SW 1271 (cell line): ENCODE measurements around the gene PROZ.

Source experiments
- DNase-seq, 2 experiments: peaks; one replicate each; lab custom pipeline; 2025; lab: John Stamatoyannopoulos, UW

PROZ gene

GRCh38 chr13:113120300-113121182, 37.9 kb upstream of the PROZ start:
- no peak for DNase-seq

DNA sequence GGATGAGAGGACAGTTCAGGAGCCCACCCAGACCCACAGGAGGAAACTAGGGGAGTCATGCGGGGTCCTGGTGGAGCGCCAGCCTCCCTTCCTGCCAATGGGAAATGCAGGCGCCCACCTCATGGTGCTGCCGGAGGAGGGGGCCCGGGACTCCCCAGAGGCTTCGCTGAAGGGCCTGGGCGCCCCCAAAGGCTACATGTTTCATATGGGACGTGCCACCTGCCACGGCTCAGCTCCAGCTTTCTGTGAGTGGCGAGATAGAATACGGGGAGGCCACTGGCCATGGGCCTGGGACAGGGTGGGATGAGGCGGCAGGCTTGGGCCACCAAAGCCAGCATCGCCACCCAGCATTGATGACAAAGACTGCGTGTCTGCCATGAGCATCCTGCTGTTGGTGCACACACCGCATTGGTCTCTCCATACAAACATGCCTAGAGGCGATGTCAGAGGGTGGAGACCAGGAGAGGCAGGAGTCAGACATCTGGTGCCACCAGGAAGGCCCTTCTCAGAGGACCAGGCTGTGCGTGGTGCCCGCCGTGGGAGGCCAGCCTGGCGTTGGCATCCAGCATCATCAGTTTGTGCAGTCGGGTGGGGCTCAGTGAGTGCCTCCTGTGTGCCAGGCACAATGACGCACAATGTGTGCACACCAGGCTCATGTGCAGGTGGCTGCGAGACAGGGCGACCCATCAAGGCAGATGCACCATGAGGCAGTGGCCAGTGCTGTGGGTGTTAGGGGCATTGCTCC, 37.1 kb upstream of the PROZ start:
- DNase-seq = no peak

DNA sequence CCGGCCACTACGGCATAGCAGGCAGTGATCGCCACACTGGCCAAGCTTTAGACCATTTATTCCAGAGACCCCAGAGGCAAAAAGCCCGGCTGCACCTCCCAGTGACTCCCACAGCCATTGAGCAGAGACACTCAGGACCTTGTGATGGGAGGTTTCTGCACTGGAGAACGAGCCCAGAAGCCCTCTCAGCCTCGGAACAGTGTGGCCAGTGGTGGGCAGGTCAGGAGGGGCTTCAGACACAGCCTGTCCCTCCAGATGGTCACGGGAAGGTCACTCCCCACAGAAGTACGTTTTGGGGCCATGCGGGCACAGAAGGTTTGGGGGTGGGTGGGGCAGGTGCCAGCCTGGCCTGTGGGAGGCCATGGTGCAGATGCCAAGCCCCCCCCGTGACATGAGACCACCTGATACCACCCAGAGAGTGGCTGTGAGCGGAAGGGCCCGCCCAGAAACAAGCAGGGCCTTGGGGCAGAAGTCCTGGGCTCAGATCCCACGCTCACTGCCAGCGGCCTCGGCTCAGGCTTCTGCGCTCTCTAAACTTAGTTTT, 36.4 kb upstream of the PROZ start:
- no peak for DNase-seq

- DNase-seq = no peak
Observed at GRCh38 chr13:113122550-113123225, 35.8 kb upstream of the PROZ start, which contains the start of gene F10. F10 (plus strand) TSS chr13:113122799; CDS start chr13:113122856, 57 bp downstream.

GRCh38 chr13:113123226-113124201, 34.9 kb upstream of the PROZ start:
- no peak for DNase-seq

GRCh38 chr13:113124211-113124970, 34.1 kb upstream of the PROZ start:
- DNase-seq = no peak

GRCh38 chr13:113125506-113126264, 32.8 kb upstream of the PROZ start:
- DNase-seq = no peak

DNA sequence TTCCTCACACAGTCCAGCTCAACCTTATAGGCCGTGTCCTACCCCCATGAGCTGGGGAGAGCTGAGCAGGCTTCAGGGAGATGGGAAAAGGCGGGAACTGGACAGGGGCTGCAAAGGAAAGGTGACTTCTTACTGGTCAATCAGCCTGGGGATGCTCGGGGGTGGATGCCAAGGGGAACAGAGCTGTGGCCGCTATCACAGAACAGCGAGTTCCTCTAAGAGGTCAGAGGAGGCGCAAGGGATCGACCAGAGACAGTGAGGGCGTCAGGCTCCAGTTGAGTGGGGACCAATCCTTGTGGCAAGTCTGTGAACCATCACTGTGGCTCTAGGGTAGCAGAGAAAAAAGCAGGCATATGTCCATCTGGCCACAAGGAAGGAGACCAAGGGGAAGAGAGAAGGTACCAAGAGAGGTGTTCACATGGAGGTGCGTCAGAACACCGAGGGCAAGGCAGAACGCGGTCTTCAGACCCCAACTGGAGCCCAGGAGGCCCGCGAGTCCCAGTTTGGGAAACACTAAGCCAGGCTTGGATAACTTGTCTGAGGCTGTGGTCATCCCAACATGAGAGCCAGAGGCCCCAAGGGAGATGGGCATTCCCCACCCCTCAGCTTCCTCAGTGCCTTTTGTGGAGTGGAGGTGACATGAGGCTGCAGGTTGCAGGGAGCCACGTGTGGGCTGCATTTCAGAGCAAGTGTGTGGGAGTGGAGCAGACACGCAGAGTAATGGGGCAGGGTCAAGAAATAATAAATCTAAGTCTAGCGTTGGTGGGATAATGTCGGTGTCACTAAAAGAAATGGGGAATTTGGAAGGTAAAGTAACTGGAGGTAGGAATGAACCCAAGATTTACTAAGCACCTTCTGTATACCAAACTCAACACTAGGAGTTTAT, 31.9 kb upstream of the PROZ start:
- no peak for DNase-seq

- no peak for DNase-seq
Observed at GRCh38 chr13:113129480-113129879, 29.0 kb upstream of the PROZ start.

DNA sequence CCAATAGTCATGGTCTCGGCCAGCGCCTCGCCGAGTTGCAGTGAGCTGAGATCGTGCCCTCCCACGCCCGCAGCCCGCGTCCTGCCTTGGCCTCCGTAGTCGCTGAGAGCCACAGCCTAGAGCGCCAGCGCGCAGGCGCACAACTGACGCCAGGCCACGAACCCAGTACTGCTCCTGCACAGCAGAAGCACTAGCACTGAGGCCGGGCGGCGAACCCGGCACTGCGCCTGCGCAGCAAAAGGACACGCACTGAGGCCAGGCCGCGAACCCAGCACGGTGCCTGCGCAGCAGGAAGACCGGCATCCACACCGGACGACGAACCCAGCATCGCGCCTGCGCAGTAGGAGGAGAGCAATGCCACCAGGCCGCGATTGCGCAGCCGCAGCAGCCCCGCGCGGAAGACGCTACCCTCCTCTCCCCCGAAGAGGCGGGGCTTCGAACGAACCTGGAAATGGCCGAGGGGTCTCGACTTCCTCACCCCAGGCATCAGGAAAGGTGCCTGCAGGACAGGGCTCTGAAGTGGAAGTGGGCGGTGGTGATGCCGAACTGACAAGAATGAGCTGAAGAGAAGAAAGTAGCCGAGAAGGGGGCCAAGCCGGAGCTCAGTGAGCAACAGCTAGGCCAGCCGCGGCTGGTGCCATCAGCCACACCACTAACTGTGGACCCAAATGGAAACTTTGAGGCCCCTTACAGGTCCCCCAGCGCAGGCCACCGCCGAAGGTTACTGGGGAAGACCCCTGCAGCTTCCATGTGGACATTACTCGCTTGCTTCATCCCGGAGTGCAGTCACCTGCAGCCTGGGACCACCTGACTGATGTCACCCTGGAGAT, 28.3 kb upstream of the PROZ start:
- DNase-seq = no peak

GRCh38 chr13:113135281-113135760, 23.1 kb upstream of the PROZ start:
- DNase-seq = no peak

GRCh38 chr13:113137691-113138298, 20.7 kb upstream of the PROZ start:
- no peak for DNase-seq

DNA sequence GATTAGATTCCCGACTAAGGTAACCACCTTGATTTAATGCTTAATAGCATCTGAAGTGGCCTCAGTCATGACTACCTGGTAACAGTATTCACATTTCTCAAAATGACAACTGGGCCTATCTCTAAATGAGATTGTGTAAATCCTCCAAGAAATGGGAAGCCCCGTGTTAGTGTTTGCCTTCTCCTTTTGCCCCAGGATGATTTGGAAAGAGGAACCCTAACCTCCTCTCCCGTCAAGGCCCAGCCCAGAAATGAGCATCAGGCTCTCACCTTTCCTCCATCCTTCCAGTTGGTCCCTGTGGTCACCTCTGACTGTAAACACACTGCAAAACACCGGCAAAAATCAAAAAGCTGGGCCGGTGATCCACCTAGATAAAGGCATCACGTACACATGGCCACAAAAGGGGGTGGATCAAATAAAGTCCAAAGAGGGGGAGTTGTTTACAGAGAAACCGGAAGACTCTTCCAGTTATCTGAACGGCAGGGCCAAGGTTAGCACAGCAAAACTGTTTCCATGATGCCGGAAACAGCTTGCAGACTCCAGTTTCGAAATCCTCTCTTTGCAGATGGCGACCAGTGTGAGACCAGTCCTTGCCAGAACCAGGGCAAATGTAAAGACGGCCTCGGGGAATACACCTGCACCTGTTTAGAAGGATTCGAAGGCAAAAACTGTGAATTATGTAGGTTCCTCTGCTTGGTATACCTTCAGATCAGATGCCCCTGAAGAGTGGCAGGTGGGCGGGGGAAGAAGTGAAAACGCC, 19.5 kb upstream of the PROZ start:
- no peak for DNase-seq

DNA sequence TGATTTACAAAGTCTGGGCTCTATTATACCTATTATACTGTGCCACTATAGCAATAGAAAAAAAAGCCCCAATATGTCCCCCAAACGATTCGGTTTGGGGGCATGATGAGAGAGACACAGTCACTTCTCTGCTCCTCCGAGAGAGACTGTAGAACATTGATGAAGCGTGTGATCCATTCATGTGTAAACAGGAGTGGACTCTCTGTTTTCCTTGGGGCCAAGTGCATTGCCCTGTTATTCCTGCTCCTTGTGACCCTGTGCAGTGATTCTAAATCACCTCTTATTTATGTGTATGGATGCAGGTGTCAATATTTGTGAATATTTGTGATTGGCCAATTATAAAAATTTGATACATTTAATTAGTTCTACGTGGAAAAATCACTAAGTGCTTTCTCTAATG, 18.9 kb upstream of the PROZ start:
- DNase-seq = no peak

DNA sequence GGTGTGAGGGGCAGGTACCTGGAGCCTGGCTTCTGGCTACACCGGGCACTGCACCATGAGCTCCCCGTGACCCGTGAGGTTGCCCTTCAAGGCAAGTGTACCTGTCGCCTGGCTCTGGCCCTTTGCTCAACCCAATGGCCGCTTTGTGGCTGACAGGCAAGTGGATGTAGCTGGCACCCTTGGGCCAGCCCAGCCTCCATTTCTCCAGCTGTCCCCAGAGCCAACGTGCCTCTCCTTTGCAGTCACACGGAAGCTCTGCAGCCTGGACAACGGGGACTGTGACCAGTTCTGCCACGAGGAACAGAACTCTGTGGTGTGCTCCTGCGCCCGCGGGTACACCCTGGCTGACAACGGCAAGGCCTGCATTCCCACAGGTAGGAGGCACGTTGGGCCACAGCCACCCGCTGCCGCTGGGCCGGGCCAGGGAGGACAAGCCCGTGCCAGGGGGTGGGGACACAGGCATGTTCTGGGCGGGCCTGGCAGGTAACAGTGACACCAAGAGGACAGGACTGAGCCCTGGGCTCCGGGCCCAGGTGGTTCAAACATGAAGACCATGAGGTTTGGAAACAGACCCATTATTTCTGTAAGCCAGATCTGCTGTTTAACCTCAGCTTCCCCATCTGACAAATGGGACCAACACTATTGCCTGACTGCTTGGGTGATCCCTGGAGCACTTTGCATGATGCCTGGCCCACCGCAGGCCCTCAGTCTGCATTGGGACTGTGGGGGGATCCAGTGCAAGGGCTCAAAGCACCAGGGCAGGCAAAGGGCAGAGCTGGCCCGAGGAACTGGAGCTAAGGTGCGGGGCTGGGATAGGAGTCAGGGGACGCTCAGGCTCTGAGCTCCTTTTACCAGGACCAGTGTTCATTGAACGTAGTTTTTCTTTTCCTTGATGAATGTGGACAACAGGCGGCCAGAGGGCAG, 17.5 kb upstream of the PROZ start:
- DNase-seq = no peak
